Measurements from ENCODE around the gene BTBD2. TPM values are rescaled to one million over a fixed set of nuclear protein-coding genes. Genes with fewer than 3 reads are reported as not detected.

BTBD2 gene
- total RNA-seq, 1 donor from 2014 or later: 53.4 TPM

- intact Hi-C loops (cut with micrococcal nuclease): no loop called here
- Histone ChIP-seq H3K27ac (replicated peaks) (no peak overlapping the region), H3K27me3 (ENCODE audit: low read depth) (no peaks in the 10 kb centered on the region), H3K4me3 (no peak overlapping the region), H3K4me1 (peaks cover 3% of the 10 kb centered on the region), H3K9me3 (replicated peaks) (no peaks in the 10 kb centered on the region), H3K36me3 (peaks cover 3% of the 10 kb centered on the region)
- no peak for TF ChIP-seq CTCF (IDR thresholded peaks at IDR 0.05; ENCODE audit: borderline replicate concordance)
- DNase-seq: no peak
These were observed 61.9 kb downstream of the BTBD2 start for GRCh38 chr19:1953441-1954094.

GRCh38 chr19:1953037-1953436 lies 62.5 kb downstream of the BTBD2 start:
- Histone ChIP-seq H3K27ac (replicated peaks) (no peak overlapping the region), H3K27me3 (ENCODE audit: low read depth) (no peaks in the 10 kb centered on the region), H3K4me1 (peaks cover 3% of the 10 kb centered on the region), H3K9me3 (replicated peaks) (no peaks in the 10 kb centered on the region), H3K36me3 (peaks cover 3% of the 10 kb centered on the region), H3K4me3 (no peak overlapping the region)
- no peak for TF ChIP-seq CTCF (IDR thresholded peaks at IDR 0.05; ENCODE audit: borderline replicate concordance)
- DNase-seq: no peak
- intact Hi-C loops (cut with micrococcal nuclease): no loop called here

- Histone ChIP-seq H3K27me3 (ENCODE audit: low read depth) (no peaks in the 10 kb centered on the region), H3K4me3 (no peak overlapping the region), H3K36me3 (peaks cover 3% of the 10 kb centered on the region), H3K4me1 (peaks cover 3% of the 10 kb centered on the region), H3K9me3 (replicated peaks) (no peaks in the 10 kb centered on the region), H3K27ac (replicated peaks) (no peak overlapping the region)
- no peak for TF ChIP-seq CTCF (IDR thresholded peaks at IDR 0.05; ENCODE audit: borderline replicate concordance)
- DNase-seq: no peak
- intact Hi-C loops (cut with micrococcal nuclease): no loop called here
These were observed 62.9 kb downstream of the BTBD2 start for GRCh38 chr19:1952635-1953034.

- no peak for DNase-seq
- Histone ChIP-seq H3K4me1 (peaks cover 4% of the 10 kb centered on the region), H3K4me3 (no peak overlapping the region), H3K36me3 (peaks cover 3% of the 10 kb centered on the region), H3K27ac (replicated peaks) (no peak overlapping the region), H3K9me3 (replicated peaks) (no peaks in the 10 kb centered on the region), H3K27me3 (ENCODE audit: low read depth) (no peaks in the 10 kb centered on the region)
- intact Hi-C loops (cut with micrococcal nuclease): no loop called here
- TF ChIP-seq CTCF (IDR thresholded peaks at IDR 0.05; ENCODE audit: borderline replicate concordance): no peak
These were observed 64.9 kb downstream of the BTBD2 start for GRCh38 chr19:1950640-1951039.

GRCh38 chr19:1949304-1950101 lies 66.0 kb downstream of the BTBD2 start:
- TF ChIP-seq CTCF (IDR thresholded peaks at IDR 0.05; ENCODE audit: borderline replicate concordance): no peak
- no peaks in the 10 kb centered on the region for H3K9me3 ChIP-seq (replicated peaks)
- H3K4me3 ChIP-seq: no peak overlapping the region
- peaks cover 3% of the 10 kb centered on the region for H3K36me3 ChIP-seq
- no peak overlapping the region for H3K27ac ChIP-seq (replicated peaks)
- DNase-seq: no peak
- H3K27me3 ChIP-seq (ENCODE audit: low read depth): no peaks in the 10 kb centered on the region
- intact Hi-C loops (cut with micrococcal nuclease): no loop called here
- peaks cover 13% of the 10 kb centered on the region for H3K4me1 ChIP-seq

All from left ventricle myocardium inferior (tissue), 1 donor.